SKM-1 (cell line): Measurements from ENCODE around the gene ZBTB43.

Source experiments
- DNase-seq: peaks from one replicate; lab custom pipeline; 2025; ENCODE audit not compliant: unreplicated experiment; lab: John Stamatoyannopoulos, UW

ZBTB43 gene

GRCh38 chr9:126853667-126854066 is 48.8 kb downstream of the ZBTB43 start:
- DNase-seq = no peak

DNA sequence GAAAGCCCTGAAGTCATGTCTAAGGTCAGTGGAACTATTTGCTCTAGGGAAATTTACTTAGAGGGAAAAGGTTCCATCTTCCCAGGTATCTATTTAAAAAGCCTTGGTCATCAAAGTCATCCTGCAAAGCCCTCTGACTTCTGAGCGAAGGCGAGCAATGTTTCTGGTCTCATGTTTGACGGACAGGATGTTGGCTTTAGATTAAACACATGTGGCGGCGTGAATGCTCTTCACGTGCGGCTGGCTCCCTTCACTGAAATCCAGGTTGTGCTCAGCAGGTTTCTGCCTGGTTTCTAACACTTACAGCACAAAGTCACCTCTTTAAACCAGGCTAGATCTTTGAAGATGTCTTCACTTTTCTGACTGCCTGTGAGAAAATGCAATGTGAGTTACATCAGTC is 49.9 kb downstream of the ZBTB43 start:
- no peak for DNase-seq

DNA sequence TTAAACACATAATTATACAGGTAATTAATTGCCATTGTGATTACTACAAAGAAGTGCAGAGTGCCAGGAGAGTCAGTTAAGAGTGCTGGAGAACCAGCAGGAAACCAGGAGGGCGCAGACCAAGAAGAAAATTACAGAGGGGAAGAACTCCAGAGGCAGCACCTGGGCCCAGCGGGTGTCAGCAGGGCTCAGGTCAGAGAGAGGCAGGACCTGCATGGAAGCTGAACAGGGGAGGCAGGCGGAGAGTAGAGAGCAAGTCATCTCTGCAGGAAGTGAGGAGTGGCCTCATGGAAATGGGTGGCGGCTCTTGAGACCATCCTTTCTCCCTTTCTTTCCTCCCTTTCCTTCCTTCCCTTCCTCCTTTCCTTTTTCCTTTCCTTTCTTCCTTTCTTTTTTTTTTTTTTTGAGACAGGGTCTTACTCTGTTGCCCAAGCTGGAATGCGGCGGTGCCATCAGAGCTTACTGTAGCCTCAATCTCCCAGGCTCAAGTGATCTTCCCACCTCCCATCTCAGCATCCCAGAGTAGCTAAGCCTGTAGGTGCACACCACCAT is 51.6 kb downstream of the ZBTB43 start:
- DNase-seq = no peak

GRCh38 chr9:126857261-126857960 is 52.6 kb downstream of the ZBTB43 start:
- DNase-seq = no peak

DNA sequence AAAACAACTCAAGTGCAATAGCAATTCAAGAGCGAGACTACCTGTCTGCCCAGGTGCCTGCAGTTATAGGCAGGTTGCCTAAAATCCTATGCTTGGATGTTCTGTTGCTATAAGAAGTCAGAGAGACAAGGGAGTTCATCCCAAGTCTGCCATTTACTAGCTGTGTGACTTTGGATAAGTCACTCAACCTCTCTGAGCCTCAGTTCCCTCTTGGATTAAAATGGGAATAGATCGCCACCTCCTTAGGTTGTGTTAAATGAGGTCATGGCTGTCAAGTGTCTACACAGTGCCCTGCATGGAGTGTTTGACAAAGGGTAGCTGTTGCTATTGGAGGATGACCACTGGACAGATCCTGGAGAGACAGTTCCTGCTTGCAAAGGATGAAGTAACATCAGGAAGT is 54.3 kb downstream of the ZBTB43 start:
- no peak for DNase-seq

DNA sequence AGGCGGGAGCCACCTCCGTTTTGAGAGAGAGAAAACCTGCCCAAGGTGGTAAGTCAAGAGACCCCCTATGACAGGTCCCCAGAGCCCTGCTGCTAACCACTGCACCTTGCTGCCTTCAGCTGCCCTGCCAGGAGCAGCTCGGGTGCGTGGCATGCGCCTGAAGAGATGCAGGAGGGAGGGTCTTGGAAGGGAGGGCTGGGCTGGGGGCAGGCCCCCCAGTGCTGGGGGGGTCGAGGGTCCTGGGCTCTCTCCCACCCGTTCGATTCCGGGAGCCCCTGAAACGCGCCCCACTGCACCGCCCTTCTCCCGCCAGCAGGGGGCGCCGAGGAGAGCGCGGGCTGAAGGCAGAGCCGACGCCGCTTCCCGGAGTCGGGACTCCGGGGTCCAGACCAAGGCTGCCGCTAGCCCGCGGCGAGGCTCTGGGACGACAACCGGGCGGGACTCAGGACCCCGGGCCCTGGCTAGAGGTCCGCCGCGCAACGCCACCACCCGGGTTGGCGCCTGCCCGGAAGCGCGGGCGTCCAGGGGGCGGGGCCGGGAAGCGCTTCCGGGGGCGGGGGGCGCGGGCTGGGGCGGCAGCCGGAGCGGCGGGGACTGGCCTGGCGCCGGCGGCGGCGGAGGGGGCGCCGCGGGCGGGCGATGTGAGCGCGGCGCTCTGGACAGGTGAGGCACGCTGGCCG is 55.4 kb downstream of the ZBTB43 start, which contains the start of gene ZBTB34:
Gene ZBTB34 (plus strand): TSS at position 563 of the 680 bp plus-strand sequence. CDS start 18,761 bp downstream, outside the sequence.
- no peak for DNase-seq

GRCh38 chr9:126860757-126861466 is 56.1 kb downstream of the ZBTB43 start:
- no peak for DNase-seq

DNA sequence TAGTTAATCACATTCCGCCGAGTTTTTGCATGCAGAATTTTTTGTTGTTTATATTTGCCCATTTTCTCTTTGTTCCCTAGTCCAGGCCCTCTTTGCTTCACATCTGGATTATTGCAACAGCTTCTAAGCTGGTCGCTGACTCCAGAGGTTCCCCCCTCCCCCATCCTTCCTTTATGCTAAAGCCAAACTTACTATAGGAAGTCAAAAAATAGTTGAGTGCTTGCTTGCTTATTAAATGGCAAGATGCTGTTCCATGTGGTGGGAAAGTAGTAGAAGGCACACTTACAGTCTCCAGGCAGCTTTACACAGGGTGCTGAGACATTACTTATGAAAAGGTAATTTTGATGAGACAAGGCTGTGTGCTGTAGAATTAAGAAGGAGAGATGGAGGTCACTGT is 56.9 kb downstream of the ZBTB43 start:
- DNase-seq = peak; percentile 54

DNA sequence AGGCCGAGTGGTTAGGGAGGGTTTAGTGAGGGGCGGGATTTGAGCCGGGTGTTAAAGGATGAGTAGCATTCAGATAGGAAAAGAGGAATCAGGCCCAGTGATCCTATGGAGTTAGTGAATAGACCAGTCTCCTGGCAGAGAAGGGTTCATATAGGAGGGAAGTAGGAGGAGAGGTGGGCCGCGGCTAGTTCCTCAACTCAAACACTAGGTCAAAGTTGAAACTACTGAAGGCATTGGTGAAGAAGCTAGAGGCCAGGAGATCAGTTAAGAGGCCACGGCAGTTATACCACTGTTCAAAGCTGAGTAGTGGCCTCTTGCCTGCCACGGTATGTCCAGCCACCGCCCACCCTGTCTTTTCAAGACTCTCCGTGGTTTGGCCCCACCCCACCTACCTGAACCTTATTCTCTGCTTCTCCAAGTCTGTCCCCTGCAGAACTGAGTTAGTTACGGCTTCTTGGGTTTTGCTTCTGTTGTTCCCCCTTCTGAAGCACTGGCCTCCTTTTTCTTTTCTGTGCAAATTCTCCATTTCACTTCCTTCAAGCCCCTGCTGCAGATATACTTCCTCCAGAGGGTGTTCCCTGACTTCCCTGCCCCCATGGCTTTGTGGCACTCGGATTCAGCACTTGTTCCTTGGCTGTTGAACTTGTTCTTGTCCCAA is 57.4 kb downstream of the ZBTB43 start:
- peak; percentile 72 for DNase-seq

GRCh38 chr9:126864771-126865170 is 59.9 kb downstream of the ZBTB43 start:
- no peak for DNase-seq

- DNase-seq = no peak
These were observed 64.5 kb downstream of the ZBTB43 start for GRCh38 chr9:126869368-126869767.

GRCh38 chr9:126872516-126872915 is 67.7 kb downstream of the ZBTB43 start:
- DNase-seq = no peak

DNA sequence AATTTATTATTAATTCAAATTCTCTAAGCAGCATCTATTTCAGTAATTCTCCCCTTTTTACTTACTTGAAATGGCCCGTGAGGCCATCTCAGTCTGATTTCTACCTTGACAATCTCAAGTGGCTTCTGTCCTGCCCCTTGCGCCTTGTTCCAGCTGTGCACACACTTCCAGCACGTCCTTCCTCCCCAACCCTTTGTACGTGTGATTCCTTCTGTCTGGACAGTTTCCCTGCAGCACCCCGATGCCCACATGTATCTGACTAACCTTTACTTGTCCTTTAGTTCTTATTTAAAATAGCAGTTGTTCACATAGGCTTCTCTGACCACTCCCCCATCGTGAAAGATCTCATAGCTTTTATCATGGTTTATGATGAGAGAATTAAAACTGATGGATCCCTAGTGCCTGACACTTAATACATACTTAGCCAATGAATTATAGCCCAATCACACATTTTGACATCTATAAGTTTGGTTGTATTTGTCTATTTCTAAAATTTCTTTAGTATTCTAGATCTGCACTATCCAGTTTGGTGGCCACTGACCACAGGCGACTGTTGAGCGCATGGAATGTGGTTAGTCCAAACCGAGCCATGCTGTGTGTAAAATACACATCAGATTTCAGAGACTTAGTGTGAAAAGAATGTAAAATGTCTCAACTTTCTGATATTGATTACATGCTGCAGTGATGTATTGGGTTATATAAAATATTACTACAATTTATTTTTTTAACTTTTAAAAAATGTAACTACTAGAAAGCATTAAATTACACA is 69.9 kb downstream of the ZBTB43 start:
- no peak for DNase-seq

GRCh38 chr9:126875756-126876510 is 71.1 kb downstream of the ZBTB43 start:
- no peak for DNase-seq

DNA sequence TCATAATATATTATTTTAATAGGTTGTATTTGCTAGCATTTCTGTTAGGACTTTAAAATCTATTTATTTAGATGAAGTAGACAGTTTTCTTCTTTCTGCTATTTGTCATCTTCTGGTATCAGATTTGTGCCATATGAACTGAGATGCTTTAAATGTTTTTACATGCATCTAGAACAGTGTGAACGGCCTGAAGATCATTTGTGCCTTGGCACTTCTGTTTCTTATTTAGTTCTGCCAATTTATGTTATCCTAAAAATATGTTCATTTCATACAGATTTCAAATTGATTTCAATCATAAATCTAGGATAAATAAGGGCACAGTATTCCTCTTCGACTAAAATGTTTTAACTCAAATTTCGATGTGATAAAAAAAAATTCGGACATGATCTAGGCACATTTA is 71.7 kb downstream of the ZBTB43 start:
- DNase-seq = no peak

GRCh38 chr9:126877418-126877817 is 72.6 kb downstream of the ZBTB43 start:
- no peak for DNase-seq

- no peak for DNase-seq
These were observed 74.4 kb downstream of the ZBTB43 start for GRCh38 chr9:126879288-126879687.

GRCh38 chr9:126880226-126880946 is 75.5 kb downstream of the ZBTB43 start:
- DNase-seq = no peak

- DNase-seq = no peak
These were observed 76.1 kb downstream of the ZBTB43 start for GRCh38 chr9:126880947-126881332.
